GM10847 (cell line): ENCODE measurements around the gene CPAMD8.

Experiments used
- POLR2A ChIP-seq: IDR thresholded peaks from 2 replicates; pipeline ENCODE4 v1.6.1; 2011; ENCODE audit not compliant: insufficient read length; ENCODE audit errors: extremely low read depth

Gene CPAMD8

DNA sequence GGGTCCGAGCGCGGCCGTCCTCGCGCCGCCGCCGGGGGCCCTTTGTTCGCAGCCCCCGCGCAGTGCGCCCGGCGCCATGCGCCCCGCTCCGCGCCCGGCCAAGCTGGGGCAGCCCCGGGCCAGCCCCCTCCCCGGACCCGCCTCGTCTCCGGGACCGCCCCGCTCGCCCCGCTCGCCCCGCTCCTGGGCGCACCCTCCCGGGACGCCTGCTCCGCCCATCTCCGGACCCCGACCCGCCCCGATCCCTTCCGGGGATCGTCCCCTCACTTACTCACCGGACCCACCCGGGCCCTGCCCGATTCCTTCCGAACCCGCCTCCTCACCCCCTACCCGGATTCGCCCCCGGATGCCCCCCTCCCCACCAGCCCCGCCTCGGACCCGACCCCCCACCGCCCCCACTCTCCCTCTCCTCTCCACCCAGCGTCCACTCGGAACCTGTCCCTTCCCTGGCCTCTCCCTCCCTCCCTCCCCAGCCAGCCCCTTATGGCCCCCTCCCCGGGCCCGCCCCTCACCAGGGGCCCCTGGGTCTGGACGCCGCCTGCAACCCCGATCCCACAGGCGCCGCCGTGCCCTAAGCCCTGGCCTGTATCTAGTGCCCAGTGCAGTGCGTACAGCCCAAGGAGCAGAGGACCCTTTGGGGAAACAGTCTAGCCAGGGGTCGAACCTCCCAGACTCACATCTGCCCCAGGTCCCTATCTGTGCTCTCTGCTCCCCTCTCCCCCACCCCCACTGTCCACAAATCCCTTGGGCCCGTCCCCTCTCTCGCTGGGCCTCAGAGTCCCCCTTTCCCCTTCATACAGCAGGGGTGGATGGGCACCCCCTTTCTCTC is at the start of gene CPAMD8:
Gene CPAMD8, minus strand, starts transcription at position 105 of the 829 bp plus-strand sequence. CDS start 168 bp downstream, outside the sequence.
- no peak for TF ChIP-seq POLR2A

DNA sequence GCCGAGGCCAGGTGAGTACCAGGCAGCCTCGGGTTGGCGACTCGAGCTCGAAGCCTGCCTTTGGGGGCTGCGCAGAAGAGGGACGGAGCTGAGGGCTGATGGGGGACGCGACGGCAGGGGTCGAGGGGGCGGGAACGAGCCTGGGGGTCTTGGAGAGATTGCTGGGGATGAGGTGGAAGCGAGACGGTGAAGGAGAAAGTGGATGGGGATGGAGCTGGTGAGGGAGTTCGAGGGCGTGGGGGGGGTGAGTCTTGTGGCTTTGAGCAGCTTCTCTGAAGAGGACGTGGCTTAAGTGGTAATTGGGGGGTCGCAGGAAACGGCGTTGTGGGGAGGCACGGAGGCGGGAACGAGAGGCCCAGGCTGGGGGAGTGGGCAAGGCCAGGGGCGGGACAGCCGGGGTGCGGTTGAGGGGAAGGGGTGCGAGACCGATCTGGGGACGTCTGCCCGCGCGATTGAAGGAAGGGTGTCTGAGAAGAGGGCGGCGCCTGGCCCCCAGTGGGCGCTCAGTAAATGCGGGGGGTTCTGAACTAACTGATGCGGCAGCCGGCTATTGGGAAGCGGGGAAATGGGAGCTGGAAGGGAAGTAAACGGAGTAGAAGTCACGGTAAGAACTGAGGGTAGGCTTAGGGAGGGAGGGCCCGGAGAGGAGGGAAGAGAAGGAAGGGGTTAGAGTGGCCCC is 49.4 kb upstream of the CPAMD8 start:
- no peak for TF ChIP-seq POLR2A

DNA sequence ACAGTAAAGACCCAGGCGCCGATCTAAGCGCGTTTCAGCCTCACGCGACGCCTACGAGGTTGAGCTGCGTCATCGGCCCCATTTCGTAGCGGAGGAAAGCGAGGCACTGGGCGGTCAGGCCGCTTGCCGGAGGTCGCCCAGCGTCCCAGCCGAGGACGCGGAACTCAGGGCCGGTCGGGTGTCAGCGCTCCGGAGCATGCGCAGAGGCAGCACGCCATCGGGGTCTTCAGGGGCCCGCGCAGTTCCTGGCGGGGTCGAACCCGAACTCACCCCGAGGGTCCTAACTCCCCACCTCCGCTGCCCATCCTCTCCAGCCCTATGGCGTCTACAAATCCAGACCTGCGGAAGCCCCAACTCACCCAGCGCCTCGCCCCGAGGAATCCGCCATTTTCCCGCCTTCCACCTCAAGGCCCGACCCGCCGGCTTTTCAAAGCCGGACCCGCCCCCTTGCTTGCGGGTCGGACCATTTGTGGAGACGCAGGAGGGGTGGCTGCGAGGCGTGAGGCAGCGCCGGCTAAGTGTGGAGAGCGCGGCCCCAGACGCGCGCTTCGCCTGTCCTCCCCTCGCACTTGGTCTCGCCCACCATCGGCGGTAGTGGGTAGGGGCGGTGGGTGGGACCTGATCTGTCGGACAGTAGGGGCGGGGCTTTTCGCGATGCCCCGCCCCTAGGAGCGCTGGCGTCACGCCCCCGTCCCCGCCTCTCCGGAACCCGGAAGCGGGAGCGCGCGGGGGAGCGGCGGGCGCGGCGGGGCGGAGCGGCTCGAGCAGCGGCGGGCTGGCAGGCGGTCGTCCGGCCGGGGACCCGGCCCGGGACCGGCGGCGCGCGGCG is 48.6 kb upstream of the CPAMD8 start, which contains the start of the genes HAUS8 and MYO9B:
Gene HAUS8, minus strand, starts transcription at position 418 of the 829 bp plus-strand sequence. Its CDS starts 30 bp downstream, at position 388.
Gene MYO9B, plus strand, starts transcription at position 743 of the 829 bp plus-strand sequence. CDS start 25,941 bp downstream, outside the sequence.
- peak; percentile 75 for TF ChIP-seq POLR2A

DNA sequence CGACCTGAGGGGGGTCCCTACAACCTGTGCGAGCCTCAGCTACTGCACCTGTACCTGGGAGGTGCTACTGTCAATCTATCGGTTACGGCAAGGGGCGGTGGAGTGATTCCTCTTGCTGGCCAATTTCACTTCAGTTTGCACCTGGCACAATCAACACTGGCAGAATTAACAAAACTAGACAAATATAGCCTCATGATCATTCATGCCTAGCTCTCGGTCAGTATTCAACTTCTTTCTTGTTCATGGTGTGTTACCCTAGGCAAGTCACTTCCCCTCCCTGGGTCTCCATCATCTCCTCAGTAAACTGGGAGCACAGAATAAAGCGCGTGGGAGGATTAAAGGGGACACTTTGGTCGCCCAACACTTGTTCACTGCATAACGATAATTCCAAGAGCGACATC is 48.0 kb upstream of the CPAMD8 start:
- TF ChIP-seq POLR2A, result no peak

DNA sequence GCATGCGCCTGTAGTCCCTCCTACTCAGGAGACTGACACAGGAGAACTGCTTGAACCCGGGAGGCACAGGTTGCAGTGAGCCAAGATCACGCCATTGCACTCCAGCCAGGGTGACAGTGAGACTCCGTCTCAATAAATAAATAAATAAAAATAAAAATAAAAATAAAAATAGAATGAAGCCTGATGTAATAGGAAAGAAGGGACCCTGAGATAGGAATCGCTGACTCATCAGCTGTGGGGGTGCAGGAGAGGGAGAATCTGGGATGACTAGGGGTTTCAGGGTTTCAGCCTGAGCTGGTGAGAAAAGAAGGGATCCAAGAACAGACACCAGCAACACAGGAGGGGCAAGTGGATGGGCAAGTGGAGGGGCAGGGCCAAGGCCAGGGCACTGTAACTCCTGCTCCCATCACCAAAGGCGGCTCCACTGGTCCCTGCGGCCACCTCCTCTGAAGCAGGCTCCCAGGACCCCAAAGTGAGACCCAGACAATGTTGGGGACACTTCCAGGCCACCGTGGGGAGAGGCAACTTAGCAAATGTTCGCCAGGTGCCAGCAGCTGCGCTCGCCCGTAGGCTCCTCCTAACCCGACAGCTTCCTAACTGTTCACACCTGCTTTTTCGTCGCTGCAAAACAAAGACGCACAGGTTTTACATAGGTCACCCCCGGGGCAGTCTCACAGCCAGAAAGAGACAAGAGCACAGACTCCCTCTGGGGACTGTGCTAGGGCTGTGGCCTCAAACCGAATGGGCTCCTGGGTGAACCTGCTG is 47.4 kb upstream of the CPAMD8 start:
- TF ChIP-seq POLR2A, result no peak

DNA sequence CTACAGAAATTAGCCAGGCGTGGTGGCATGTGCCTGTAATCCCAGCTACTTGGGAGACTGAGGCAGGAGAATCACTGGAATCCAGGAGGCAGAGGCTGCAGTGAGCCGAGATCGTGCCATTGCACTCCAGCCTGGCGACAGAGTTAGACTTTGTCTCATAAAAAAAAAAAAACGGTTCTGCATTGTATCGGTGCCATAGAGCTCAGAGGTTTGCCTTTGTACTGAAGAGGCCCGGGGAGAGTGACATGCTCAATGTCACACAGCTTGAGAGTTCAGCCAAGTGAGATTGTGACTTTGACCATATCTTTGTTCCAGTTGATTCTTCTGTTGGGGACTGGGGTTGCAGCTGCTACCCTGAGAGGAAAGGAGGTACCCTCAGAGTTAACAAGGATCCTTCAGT is 44.3 kb upstream of the CPAMD8 start:
- TF ChIP-seq POLR2A, result no peak

DNA sequence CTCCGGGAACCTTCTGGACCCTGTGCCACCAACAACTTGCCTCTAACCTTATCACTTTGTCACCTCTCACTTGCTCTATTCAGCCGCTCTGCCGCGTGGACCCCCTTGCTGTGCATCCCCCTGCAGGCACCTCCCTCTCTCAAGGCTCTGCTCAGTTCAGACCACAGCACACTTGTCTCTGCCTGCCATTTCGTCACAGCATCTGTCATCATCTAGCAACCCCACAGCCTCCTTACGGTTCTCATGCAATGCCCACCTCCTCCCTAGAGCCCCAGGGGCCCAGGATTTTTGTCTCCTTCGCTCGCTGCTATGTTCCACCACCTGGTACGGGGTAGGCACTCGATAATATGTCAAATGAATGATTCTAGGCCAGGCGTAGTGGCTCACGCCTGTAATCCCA is 43.8 kb upstream of the CPAMD8 start:
- TF ChIP-seq POLR2A, result no peak

DNA sequence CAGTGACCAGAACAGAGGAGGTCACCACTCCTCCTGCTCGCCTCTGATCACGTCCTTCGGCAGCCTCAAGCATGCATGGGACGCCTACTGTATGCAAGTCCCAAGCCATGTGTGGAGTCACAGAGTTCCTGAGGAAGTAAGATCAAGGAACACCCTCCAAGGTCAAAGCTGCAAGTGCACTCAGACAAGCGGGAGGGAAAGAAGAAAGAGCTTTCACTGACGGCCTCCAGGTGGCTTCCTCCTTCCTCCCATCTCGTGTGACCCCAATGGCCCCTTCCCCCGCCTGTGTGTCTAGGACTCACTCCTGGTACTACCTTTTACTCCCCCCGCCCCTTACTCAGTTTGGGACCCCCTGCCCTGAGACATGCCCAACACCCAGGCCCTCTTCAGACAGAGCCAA is 42.6 kb upstream of the CPAMD8 start:
- no peak for TF ChIP-seq POLR2A

DNA sequence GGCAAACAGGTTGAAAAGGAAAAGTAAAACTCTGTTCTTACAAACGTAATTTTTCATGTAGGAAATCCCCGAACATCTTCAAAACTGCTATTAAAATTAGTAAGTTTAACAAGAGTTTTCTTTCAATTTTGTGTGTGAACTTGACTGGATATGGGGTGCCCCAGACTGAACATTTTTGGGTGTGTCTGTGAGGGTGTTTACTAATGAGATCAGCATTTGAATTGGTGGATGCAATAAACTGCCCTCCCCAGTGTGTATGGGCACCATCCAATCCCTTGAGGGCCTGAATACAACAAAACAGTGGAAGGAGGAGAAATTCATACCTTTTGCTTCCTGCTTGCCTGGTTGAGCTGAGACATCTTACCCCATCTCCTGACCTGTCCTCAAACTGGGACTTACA is 36.8 kb upstream of the CPAMD8 start:
- no peak for TF ChIP-seq POLR2A

DNA sequence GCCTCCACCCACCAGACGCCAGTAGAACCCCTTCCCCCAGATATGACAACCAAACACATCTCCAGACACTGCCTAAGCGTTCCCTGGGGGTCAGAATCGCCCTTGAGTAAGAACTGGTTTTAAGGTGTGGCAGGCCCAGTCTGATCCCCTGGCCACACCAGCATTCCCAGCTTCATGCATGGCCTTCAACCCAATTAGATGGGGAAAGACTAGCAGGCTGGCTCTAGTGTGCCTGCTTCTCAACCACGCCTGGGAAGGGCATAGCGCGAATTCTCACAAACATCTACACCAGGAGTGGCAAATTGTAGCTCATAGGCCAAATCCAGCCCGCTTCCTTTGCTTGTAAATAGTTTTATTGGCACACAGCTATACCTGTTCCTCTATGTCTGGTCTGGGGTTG is 35.1 kb upstream of the CPAMD8 start:
- TF ChIP-seq POLR2A, result no peak

DNA sequence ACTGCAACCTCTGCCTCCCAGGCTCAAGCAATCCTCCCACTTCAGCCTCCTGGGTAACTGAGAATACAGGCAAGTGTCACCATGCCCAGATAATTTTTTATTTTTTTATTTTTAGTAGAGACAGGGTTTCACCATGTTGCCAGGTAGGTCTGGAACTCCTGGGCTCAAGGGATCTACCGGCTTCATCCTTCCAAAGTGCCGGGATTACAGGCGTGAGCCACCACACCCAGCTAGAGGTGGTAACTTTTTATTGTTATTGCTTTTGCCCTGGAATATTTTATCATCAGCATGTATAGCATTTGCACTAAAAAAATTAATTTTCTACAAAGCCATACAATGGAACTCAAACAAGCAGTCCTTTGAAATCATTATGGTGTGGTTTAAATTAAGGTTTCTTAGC is 34.6 kb upstream of the CPAMD8 start:
- no peak for TF ChIP-seq POLR2A

DNA sequence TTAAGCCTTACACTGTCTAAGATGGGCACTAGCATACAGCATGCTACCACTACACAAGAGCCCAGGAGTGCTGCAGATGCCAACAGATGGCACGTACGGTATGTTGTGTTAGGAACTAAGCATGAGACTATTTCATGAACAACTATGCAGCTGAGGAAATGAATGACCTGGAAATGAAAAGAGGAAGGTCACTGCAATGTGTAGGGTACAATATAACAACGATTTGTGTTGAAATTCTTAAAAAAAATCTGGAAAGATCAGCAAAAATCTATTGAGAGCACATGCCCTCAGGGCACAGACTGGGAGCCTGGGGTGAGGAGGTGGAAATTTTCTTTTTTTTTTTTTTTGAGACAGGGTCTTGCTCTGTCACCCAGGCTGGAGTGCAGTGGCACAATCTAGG is 34.2 kb upstream of the CPAMD8 start:
- TF ChIP-seq POLR2A, result no peak

DNA sequence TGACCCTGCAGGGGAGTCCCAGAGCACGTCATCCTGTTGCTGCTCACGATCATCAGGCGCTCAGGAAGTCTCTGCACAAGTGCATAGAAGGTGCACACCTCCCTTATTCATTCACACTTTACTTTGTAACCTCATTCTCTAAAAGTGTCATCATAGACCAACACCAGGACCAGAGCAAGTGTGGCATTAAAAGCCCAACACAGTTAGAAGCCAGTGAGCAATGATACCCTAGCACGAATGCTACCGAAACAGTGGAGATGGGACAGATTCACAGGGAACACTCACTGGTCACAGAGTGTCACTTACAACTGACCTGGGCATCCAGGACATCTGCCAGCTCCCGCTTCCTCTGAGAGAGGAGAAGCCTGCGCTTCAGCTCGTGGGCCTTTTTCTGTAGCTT is 31.6 kb upstream of the CPAMD8 start:
- TF ChIP-seq POLR2A, result no peak

DNA sequence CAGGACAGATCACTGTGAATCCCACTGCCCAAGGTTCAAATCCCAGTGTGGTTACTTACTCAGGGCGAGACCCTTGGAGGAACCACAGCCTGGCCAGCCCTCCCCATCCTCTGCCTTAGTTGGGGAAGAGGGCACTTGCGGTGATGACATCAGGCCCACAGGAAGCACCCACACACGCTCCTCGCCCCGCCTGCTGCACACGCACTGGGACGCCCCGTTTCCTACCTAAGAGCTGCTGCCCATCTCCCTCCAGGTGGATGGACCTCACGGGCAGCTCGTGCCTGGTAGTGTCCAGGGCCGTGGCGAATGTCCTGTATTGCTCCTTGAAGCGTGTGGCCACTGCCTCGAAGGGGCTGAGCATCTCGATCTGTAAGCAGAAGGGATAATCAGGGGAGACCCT is 29.0 kb upstream of the CPAMD8 start:
- no peak for TF ChIP-seq POLR2A

DNA sequence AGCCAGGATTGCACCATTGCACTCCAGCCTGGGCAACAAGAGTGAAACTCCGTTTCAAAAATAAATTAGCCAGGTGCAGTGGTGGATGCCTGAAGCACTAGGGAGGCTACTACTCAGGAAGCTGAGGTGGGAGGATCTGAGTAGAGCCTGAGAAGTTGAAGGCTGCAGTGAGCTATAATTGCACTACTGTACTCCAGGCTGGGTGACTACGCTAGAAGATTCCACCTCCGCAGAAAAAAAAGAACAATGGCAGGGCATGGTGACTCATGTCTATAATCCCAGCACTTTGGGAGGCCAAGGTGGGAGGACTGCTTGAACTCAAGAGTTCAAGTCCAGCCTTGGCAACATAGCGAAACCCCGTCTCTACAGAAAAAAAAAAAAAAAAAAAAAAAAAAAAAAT is 28.1 kb upstream of the CPAMD8 start:
- no peak for TF ChIP-seq POLR2A

DNA sequence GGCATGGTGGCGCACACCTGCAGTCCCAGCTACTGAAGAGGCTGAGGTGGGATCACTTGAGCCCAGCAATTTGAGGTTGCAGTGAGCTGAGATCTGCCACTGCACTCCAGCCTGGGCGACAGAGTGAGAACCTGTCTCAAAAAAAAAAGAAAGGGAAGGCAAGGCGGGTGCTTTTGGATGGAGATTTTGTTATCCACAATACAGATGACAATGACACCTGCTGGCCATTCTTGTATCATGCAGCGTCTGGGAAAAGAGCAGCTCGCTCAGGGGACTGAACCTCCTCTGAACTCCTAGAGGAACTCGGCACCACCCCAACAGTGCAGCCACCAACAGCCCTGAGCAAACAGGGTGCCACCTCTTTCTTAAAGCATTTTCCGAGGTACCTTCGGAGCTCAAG is 25.8 kb upstream of the CPAMD8 start:
- TF ChIP-seq POLR2A, result no peak
